Activated CD8-positive, alpha-beta memory T cell treated with anti-CD3 and anti-CD28 coated beads, Interleukin-2, amount 50 U/mL, for 4 hours (primary cell): Measurements from ENCODE around the gene RPE65.
"Not testable (repeated sequence)": the region's sequence is repeated elsewhere in the genome, so short reads cannot be mapped to it uniquely, and the experiment has no call there.

ENCODE experiments used
- DNase-seq: peaks from one replicate; pipeline ENCODE4 v3.0.0-alpha.2; 2020

Gene RPE65

GRCh38 chr1:68448365-68448764 lies 1.4 kb downstream of the RPE65 start:
- DNase-seq, result no peak

GRCh38 chr1:68445709-68446108 lies 4.0 kb downstream of the RPE65 start:
- DNase-seq, result no peak

- no peak for DNase-seq
These were observed 6.8 kb downstream of the RPE65 start for GRCh38 chr1:68442822-68443556.

GRCh38 chr1:68442006-68442405 lies 7.7 kb downstream of the RPE65 start:
- no peak for DNase-seq

- DNase-seq, result no peak
These were observed 11.4 kb downstream of the RPE65 start for GRCh38 chr1:68438310-68438709.

- DNase-seq, result no peak
These were observed 16.4 kb downstream of the RPE65 start for GRCh38 chr1:68433395-68433794.

GRCh38 chr1:68431076-68431475 lies 18.7 kb downstream of the RPE65 start:
- no peak for DNase-seq

GRCh38 chr1:68429233-68429808 lies 20.4 kb downstream of the RPE65 start:
- no peak for DNase-seq

- no peak for DNase-seq
These were observed 23.2 kb downstream of the RPE65 start for GRCh38 chr1:68426594-68426993.

GRCh38 chr1:68421350-68421749 lies 28.4 kb downstream of the RPE65 start:
- DNase-seq, result no peak

- DNase-seq, result no peak
These were observed 40.3 kb downstream of the RPE65 start for GRCh38 chr1:68409426-68409825.

- no peak for DNase-seq
These were observed 48.2 kb downstream of the RPE65 start for GRCh38 chr1:68401506-68401905.

GRCh38 chr1:68395575-68395974 lies 54.2 kb downstream of the RPE65 start:
- DNase-seq, result not testable (repeated sequence)

- DNase-seq, result not testable (repeated sequence)
These were observed 57.3 kb downstream of the RPE65 start for GRCh38 chr1:68392474-68392873.

- DNase-seq, result not testable (repeated sequence)
These were observed 63.8 kb downstream of the RPE65 start for GRCh38 chr1:68385798-68386524.

- DNase-seq, result no peak
These were observed 64.8 kb downstream of the RPE65 start for GRCh38 chr1:68384872-68385411.

GRCh38 chr1:68384321-68384813 lies 65.4 kb downstream of the RPE65 start:
- no peak for DNase-seq

- no peak for DNase-seq
These were observed 66.7 kb downstream of the RPE65 start for GRCh38 chr1:68383092-68383491.

GRCh38 chr1:68379085-68379478 lies 70.7 kb downstream of the RPE65 start:
- DNase-seq, result no peak
